H1 (cell line): ENCODE measurements around the gene MRPL43. TPM values are rescaled to one million over a fixed set of nuclear protein-coding genes. Genes with fewer than 3 reads are reported as not detected.

Source experiments
- BACH1 ChIP-seq: IDR thresholded peaks from 2 replicates; pipeline ENCODE4 v1.6.1; 2012; ENCODE audit warnings: low read length, improper control_type of control experiment
- polyA plus RNA-seq, 7 experiments: library from polyadenylated mRNA; depleted of rRNA in 3 of 7; stranded (reverse) in 5 of 7; unstranded in 2 of 7; fragments of >200 nt in 5 of 7; fragments of 200-250 nt in 2 of 7; gene quantifications; 1 replicate in 5 of 7; 2 replicates in 1 of 7; 4 replicates in 1 of 7; pipeline versions ENCODE4 v1.2.1 to v1.2.3, GENCODE V29; 2011 to 2013; ENCODE audit warnings: missing spikeins in 2 of 7, mixed read lengths in 2 of 7
- total RNA-seq: library from RNA; stranded (reverse); fragmentation: NEBNext Ultra II Directional; extraction: Animal tissue kit (Norgen Biotek cat#: 25700); gene quantifications from 2 replicates; pipeline ENCODE4 v1.2.1, GENCODE V29; 2021

MRPL43 gene
- total and polyA plus RNA-seq, 2 of the 8 experiments (the other 6 are each of a cell fraction or from before 2014, with no cell fraction given), result 74.1 to 149 TPM

DNA sequence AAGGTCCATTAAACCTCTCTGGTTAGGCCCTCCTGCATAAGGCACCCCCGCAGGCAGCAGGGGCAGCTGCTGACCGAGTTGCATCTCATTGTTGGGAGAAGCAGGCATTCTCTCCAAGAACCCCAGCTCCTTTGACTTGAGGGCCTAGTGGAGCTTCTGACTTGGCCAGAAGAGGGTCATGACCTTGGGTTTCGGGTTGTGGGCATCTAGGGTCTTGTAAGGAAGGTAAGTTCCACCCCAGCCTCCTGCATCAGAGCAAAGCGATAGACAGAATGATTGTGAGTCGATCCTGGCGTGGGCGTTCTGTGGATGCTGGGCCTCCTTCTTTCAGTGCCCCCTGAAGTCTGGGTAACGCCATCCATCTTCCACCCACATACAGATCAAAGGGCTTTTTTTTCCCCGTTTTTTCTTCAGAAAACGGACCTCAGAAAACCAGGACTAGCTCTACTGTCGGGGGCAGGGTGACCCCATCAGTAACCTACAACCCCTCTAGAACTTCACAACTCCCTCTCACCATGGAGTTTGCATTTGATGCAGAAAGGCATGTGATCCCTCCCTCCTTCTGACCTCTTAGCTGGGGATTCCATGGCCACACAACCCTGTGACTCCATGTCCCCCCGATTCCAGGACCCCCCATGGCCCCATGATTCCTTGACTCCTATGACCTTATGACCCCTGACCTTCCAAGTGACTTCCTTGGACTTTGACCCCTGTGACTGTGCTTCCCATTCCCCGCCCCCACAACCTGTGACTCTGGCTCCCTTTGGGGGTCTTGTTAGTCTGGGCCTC, 15.0 kb downstream of the MRPL43 start (continued):
- no peak for TF ChIP-seq BACH1
